H54 (cell line): ENCODE results near the gene RASGRF1.

Experiments used
- DNase-seq: peaks from one replicate; pipeline ENCODE4 v3.0.0; 2011; ENCODE audit warnings: low spot score, mixed read lengths; ENCODE audit not compliant: insufficient read length
- FAIRE-seq: peaks from 3 replicates; lab custom pipeline; 2011; peaks lifted over from hg19 to GRCh38; lab: Jason Lieb, UNC
- POLR2A ChIP-seq: IDR thresholded peaks from 2 replicates; pipeline ENCODE4 v1.6.1; 2011; ENCODE audit warnings: low read depth, mild to moderate bottlenecking, low read length

RASGRF1 gene

GRCh38 chr15:78925956-78926743 is 164.4 kb downstream of the RASGRF1 start:
- no peak for DNase-seq
- FAIRE-seq: no peak
- TF ChIP-seq POLR2A: no peak

- DNase-seq (no peak), FAIRE-seq (no peak)
- no peak for TF ChIP-seq POLR2A
Observed at GRCh38 chr15:78925076-78925624, 165.4 kb downstream of the RASGRF1 start.

- FAIRE-seq (no peak), DNase-seq (no peak)
- TF ChIP-seq POLR2A: no peak
Observed at GRCh38 chr15:78923480-78924360, 166.9 kb downstream of the RASGRF1 start.

- DNase-seq (no peak), FAIRE-seq (no peak)
- TF ChIP-seq POLR2A: no peak
Observed at GRCh38 chr15:78923015-78923414, 167.6 kb downstream of the RASGRF1 start.

- TF ChIP-seq POLR2A: no peak
- DNase-seq: no peak
- no peak for FAIRE-seq
Observed at GRCh38 chr15:78922527-78922926, 168.1 kb downstream of the RASGRF1 start.

- FAIRE-seq (no peak), DNase-seq (no peak)
- TF ChIP-seq POLR2A: no peak
Observed at GRCh38 chr15:78921940-78922339, 168.6 kb downstream of the RASGRF1 start.

GRCh38 chr15:78921517-78921916 is 169.1 kb downstream of the RASGRF1 start:
- no peak for TF ChIP-seq POLR2A
- FAIRE-seq: no peak
- no peak for DNase-seq

GRCh38 chr15:78917888-78918287 is 172.7 kb downstream of the RASGRF1 start:
- FAIRE-seq (no peak), DNase-seq (no peak)
- TF ChIP-seq POLR2A: no peak

GRCh38 chr15:78916088-78916487 is 174.5 kb downstream of the RASGRF1 start:
- FAIRE-seq (no peak), DNase-seq (no peak)
- TF ChIP-seq POLR2A: no peak

- FAIRE-seq (no peak), DNase-seq (no peak)
- TF ChIP-seq POLR2A: no peak
Observed at GRCh38 chr15:78915341-78916087, 175.1 kb downstream of the RASGRF1 start.

GRCh38 chr15:78914027-78914764 is 176.4 kb downstream of the RASGRF1 start:
- FAIRE-seq: no peak

GRCh38 chr15:78913012-78913411 is 177.6 kb downstream of the RASGRF1 start:
- no peak for FAIRE-seq
- no peak for TF ChIP-seq POLR2A
- DNase-seq: no peak

More at GRCh38 chr15:78914027-78914764, 176.4 kb downstream of the RASGRF1 start:
- TF ChIP-seq POLR2A: no peak
- DNase-seq: no peak

GRCh38 chr15:78912316-78912715 is 178.3 kb downstream of the RASGRF1 start:
- no peak for TF ChIP-seq POLR2A
- no peak for DNase-seq
- FAIRE-seq: no peak
